Mucosa of rectum (tissue), 2 donors: ENCODE measurements around the gene CLPX.

Experiments used
- H3K27ac ChIP-seq, 2 donors: one replicate each; pipeline ENCODE4 v1.7.0; 2013; ENCODE audit warnings: inconsistent platforms in 2 of 2, low read depth in 2 of 2, low read length in 2 of 2
- H3K27me3 ChIP-seq, 2 donors: one replicate each; pipeline ENCODE4 v1.7.0; 2013; ENCODE audit warnings: low read length in 2 of 2; ENCODE audit not compliant: control insufficient read depth in 2 of 2, insufficient read depth in 2 of 2
- H3K36me3 ChIP-seq, 2 donors: one replicate each; pipeline ENCODE4 v1.7.0; 2013; ENCODE audit warnings: low read length in 2 of 2; ENCODE audit not compliant: control insufficient read depth in 2 of 2, insufficient read depth in 2 of 2
- H3K4me1 ChIP-seq, 2 donors: one replicate each; pipeline ENCODE4 v1.7.0; 2013; ENCODE audit warnings: low read length in 2 of 2, mild to moderate bottlenecking in 1 of 2; ENCODE audit not compliant: control insufficient read depth in 2 of 2, insufficient read depth in 2 of 2
- H3K4me3 ChIP-seq, 2 donors: one replicate each; pipeline ENCODE4 v1.7.0; 2013; ENCODE audit warnings: low read length in 2 of 2
- H3K9ac ChIP-seq, 2 donors: one replicate each; pipeline ENCODE4 v1.7.0; 2013; ENCODE audit warnings: low read length in 2 of 2, low read depth in 1 of 2, mild to moderate bottlenecking in 1 of 2
- H3K9me3 ChIP-seq, 2 donors: one replicate each; pipeline ENCODE4 v1.7.0; 2013; ENCODE audit warnings: low read length in 2 of 2; ENCODE audit not compliant: control insufficient read depth in 2 of 2
- donor health status: healthy.
- donor health status: Normal muscosa, but diverticular disease.

CLPX gene

DNA sequence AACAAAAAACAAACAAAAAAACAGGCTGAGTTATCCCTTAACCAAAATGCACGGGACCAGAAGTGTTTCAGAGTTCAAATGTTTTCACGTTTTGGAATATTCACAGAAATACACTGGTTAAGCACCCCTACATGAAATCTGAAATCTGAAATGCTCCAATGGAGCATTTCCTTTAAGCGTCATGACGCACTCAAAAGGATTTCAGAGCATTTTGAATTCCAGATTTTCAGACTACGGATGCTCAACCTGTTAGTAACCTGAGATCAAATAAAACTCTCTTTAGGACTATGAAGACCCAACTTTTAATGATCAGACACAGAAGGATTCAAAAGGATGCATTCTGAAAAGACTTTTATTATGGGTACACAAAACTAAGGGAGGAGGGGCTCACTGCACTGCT, 9.6 kb downstream of the CLPX start:
- H3K27me3 ChIP-seq, result no peaks in the 10 kb centered on the region
- H3K27ac ChIP-seq, result no peak overlapping the region
- no peaks in the 10 kb centered on the region for H3K9me3 ChIP-seq
- no peak overlapping the region for H3K4me3 ChIP-seq
- no peaks in the 10 kb centered on the region for H3K4me1 ChIP-seq
- no peak overlapping the region for H3K9ac ChIP-seq
- peaks cover 35 to 45% of the 10 kb centered on the region in 2 donors for H3K36me3 ChIP-seq

DNA sequence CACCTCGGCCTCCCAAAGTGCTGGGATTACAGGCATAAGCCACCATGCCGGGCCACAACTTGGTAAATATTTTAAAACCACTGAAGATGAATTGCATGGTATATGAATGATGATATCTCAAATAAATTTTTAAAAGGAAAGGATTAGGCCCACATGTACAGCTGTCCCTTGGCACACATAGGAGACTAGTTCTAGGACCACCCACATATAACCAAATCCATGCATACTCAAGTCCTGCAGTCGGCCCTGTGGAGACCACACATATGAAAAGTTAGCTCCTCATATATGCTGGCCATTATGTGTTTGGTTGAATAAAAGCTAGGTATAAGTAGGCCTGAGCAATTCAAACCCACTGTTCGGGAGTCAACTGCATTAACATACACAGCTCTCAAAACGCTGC, 10.6 kb downstream of the CLPX start:
- Histone ChIP-seq H3K9me3 (no peaks in the 10 kb centered on the region), H3K27ac (no peak overlapping the region), H3K4me1 (no peaks in the 10 kb centered on the region), H3K27me3 (no peaks in the 10 kb centered on the region), H3K9ac (no peak overlapping the region), H3K4me3 (no peak overlapping the region), H3K36me3 (peaks cover 31 to 42% of the 10 kb centered on the region in 2 donors)

DNA sequence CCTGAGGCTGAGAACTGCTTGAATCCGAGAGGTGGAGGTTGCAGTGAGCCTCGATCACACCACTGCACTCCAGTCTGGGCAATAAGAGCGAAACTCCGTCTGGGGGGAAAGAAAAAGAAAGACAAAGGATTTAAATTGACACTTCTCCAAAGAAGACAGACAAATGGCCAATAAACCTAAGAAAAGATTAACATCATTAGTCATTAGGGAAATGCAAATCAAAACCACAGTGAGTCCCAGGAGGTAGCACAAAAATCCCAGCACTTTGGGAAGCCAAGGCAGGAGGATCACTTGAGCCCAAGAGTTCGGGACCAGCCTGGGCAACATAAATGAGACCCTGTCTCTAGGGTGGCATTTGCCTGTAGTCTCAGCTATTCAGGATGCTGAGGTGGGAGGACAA, 12.6 kb downstream of the CLPX start:
- H3K9ac ChIP-seq, result no peak overlapping the region
- H3K4me1 ChIP-seq, result no peaks in the 10 kb centered on the region
- no peaks in the 10 kb centered on the region for H3K27me3 ChIP-seq
- no peaks in the 10 kb centered on the region for H3K9me3 ChIP-seq
- H3K27ac ChIP-seq, result no peak overlapping the region
- H3K36me3 ChIP-seq, result peaks cover 23 to 25% of the 10 kb centered on the region in 2 donors
- H3K4me3 ChIP-seq, result no peak overlapping the region

DNA sequence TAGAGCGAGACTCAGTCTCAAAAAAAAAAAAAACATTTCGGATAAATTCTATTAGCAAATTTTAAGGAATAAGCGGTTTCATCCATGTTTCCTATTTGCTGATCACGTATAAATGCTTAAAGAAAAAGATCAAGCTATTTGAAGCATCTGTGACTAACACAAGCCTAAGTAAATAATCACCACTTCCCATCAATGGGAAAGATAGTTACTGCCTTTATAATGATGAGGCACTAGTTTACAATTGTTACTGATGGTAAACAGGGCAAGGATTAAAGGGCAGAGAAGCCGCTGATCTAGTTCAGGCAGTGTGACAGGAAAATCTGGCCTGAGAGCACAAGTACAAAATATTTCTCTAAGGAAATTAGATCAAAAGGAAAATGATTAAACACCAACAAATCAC, 13.7 kb downstream of the CLPX start:
- Histone ChIP-seq H3K9ac (no peak overlapping the region), H3K4me3 (no peak overlapping the region), H3K27me3 (no peaks in the 10 kb centered on the region), H3K27ac (no peak overlapping the region), H3K9me3 (no peaks in the 10 kb centered on the region), H3K36me3 (peaks cover 20% of the 10 kb centered on the region in 2 donors), H3K4me1 (no peaks in the 10 kb centered on the region)

DNA sequence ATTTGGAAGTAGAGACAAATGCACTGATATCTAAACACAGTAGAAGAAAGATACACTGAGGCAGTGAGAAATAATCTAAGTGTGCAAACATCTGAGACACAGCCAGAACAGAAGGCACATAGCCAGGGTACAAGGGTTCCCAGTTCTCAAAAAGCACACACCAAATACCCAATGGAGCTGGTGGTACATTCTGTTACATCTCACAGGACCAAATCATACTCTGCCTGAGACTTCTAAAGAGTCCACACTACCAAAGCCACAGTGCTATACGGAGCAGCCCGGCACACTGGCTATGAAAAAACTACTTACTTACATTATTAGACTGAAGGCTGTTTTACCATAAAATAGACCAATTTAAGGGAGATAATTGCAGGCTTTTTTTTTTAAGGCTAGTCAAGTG, 19.3 kb downstream of the CLPX start:
- Histone ChIP-seq H3K9ac (no peak overlapping the region), H3K27me3 (no peaks in the 10 kb centered on the region), H3K27ac (no peak overlapping the region), H3K4me3 (no peak overlapping the region), H3K36me3 (peaks cover 27 to 34% of the 10 kb centered on the region in 2 donors), H3K9me3 (no peaks in the 10 kb centered on the region), H3K4me1 (no peaks in the 10 kb centered on the region)

DNA sequence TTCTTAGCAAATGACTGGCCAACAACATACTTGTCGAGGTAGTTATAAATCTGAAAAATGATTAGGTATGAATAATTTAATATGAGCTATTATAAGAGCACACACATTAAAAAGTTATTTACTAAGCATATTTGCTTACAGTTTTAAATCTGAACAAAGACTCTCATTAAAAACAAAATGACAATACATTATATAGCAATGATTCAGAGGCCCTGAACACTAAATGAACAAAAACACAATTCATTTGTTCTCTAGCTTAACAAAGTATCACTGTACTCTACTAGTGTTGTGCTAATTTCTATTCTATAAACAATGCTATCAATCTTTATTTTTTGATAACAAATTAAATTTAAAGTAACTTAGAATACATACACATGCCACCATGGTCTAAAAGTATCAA, 21.0 kb downstream of the CLPX start:
- no peak overlapping the region for H3K27ac ChIP-seq
- peaks cover 25 to 34% of the 10 kb centered on the region in 2 donors for H3K36me3 ChIP-seq
- H3K27me3 ChIP-seq, result no peaks in the 10 kb centered on the region
- H3K9ac ChIP-seq, result no peak overlapping the region
- no peaks in the 10 kb centered on the region for H3K4me1 ChIP-seq
- H3K4me3 ChIP-seq, result no peak overlapping the region
- H3K9me3 ChIP-seq, result no peaks in the 10 kb centered on the region

DNA sequence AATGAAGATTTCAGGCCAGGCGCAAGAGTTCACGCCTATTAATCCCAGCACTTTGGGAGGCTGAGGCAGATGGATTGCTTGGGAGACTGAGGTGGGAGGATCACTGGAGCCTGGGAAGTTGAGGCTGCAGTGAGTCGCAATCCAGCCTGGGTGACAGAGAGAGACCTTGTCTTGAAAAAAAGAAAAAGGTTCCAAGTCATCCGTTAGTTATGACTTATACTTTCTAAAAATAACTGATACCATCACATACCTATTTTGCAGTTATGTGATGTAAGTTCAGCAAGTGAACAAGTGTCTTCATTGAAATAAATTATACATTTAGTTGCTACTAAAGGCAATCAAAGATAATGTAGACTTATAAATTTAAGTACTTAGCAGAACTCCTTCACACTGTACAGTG, 22.1 kb downstream of the CLPX start:
- H3K9me3 ChIP-seq, result no peaks in the 10 kb centered on the region
- H3K27ac ChIP-seq, result no peak overlapping the region
- H3K36me3 ChIP-seq, result peaks cover 30 to 39% of the 10 kb centered on the region in 2 donors
- no peak overlapping the region for H3K9ac ChIP-seq
- no peaks in the 10 kb centered on the region for H3K4me1 ChIP-seq
- H3K4me3 ChIP-seq, result no peak overlapping the region
- no peaks in the 10 kb centered on the region for H3K27me3 ChIP-seq

DNA sequence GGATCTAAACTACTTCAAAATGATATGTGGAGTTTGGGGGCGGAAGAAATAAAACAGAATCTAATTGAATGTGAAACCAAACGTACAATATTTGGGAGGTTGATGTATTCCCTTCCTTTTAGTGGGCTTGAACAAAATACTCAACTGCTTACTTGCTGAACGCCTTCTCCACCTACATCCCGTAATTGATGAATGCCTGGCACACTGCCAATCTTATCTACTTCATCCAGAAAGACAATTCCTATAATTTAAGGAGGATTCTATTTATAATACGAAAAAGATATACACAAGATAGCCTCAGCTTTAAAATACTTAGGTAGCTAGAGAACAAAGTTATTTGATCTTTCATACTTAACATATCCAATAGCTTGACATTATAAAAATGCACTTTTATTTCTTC, 28.4 kb downstream of the CLPX start:
- Histone ChIP-seq H3K4me1 (no peaks in the 10 kb centered on the region), H3K4me3 (no peak overlapping the region), H3K27ac (no peak overlapping the region), H3K9me3 (no peaks in the 10 kb centered on the region), H3K9ac (no peak overlapping the region), H3K27me3 (no peaks in the 10 kb centered on the region), H3K36me3 (peaks cover 51% of the 10 kb centered on the region in 2 donors)

DNA sequence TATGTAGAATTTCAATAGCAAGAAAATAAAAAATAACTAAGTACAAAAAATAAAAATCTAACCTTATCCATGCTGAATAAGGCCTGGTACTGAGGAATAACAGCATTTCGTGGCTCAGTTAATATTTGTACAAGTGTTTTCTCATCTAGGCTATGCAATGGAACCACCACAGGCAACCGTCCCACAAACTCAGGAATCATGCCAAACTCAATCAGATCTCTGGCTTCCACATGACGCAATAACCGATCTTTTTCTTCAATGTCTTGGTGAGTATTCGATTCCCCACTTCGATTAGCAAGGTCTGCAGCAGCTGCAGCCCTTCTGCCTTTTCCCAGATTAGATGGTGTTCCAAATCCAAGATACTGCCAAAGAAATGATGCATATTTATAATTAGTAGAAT, 30.4 kb downstream of the CLPX start:
- no peak overlapping the region for H3K4me3 ChIP-seq
- H3K9ac ChIP-seq, result no peak overlapping the region
- H3K9me3 ChIP-seq, result no peaks in the 10 kb centered on the region
- no peaks in the 10 kb centered on the region for H3K27me3 ChIP-seq
- H3K4me1 ChIP-seq, result no peaks in the 10 kb centered on the region
- peaks cover 51 to 52% of the 10 kb centered on the region in 2 donors for H3K36me3 ChIP-seq
- no peak overlapping the region for H3K27ac ChIP-seq

DNA sequence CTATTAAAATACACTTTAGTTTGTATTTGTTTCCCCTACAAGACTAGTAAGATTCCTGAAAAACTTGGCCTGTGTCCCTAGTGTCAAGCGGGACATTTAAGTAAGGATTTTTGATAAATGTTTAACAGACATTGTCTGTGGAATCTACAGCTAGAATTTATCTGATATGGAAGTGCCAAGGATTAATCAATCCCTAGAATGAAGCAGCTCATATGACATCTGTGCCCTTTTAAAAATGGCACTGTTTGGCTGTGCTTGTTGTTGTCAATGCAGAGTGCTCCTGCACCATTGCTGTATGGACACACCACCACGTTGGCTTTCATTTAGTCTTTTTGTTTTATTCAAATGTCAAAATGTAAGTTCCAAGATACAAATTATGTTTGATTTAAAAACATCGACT, 37.2 kb downstream of the CLPX start:
- H3K27me3 ChIP-seq, result no peaks in the 10 kb centered on the region
- H3K4me3 ChIP-seq, result no peak overlapping the region
- no peaks in the 10 kb centered on the region for H3K9me3 ChIP-seq
- H3K27ac ChIP-seq, result no peak overlapping the region
- H3K4me1 ChIP-seq, result no peaks in the 10 kb centered on the region
- no peak overlapping the region for H3K9ac ChIP-seq
- peaks cover 14 to 17% of the 10 kb centered on the region in 2 donors for H3K36me3 ChIP-seq

DNA sequence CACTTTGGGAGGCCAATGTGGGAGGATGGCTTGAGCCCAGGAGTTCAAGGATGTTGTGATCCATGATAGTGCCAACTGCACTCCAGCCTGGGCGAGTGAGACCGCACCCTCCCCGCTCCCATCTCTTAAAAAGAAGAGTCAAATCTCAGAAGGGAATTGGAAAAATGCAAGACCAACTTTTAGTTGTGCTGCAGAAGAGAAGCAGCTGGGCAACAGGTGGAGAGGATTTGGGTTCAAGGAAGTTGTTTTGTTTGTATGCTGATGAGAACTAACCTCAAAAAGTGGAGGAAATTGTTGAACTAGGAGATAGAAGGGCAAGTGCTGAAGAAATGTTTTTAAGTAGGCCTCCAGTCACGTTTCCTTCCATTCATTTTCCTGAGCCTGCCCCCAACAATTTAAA, 38.7 kb downstream of the CLPX start:
- peaks cover 11 to 14% of the 10 kb centered on the region in 2 donors for H3K36me3 ChIP-seq
- H3K9me3 ChIP-seq, result no peaks in the 10 kb centered on the region
- no peaks in the 10 kb centered on the region for H3K27me3 ChIP-seq
- no peaks in the 10 kb centered on the region for H3K4me1 ChIP-seq
- H3K27ac ChIP-seq, result no peak overlapping the region
- no peak overlapping the region for H3K4me3 ChIP-seq
- no peak overlapping the region for H3K9ac ChIP-seq
